ENCODE measurements around the gene SMCO1. TPM values are rescaled to one million over a fixed set of nuclear protein-coding genes. Genes with fewer than 3 reads are reported as not detected.
"Not testable (repeated sequence)": the region's sequence is repeated elsewhere in the genome, so short reads cannot be mapped to it uniquely, and the experiment has no call there.

Gene SMCO1
- total and polyA plus RNA-seq, 2 donors (not counting 3 experiments of a cell fraction or from before 2014, with no cell fraction given): not detected

GRCh38 chr3:196552253-196552652 is 37.1 kb upstream of the SMCO1 start:
- no peak for TF ChIP-seq POLR2AphosphoS5 (IDR thresholded peaks at IDR 0.05; ENCODE audit: insufficient read depth, low read depth, low read length)
- no peak for TF ChIP-seq MYC (IDR thresholded peaks at IDR 0.05; ENCODE audit: low read depth, low read length)
- TF ChIP-seq FOS (IDR thresholded peaks at IDR 0.05; ENCODE audit: borderline replicate concordance, insufficient read depth, low read length): no peak
- TF ChIP-seq, protein P1, sequence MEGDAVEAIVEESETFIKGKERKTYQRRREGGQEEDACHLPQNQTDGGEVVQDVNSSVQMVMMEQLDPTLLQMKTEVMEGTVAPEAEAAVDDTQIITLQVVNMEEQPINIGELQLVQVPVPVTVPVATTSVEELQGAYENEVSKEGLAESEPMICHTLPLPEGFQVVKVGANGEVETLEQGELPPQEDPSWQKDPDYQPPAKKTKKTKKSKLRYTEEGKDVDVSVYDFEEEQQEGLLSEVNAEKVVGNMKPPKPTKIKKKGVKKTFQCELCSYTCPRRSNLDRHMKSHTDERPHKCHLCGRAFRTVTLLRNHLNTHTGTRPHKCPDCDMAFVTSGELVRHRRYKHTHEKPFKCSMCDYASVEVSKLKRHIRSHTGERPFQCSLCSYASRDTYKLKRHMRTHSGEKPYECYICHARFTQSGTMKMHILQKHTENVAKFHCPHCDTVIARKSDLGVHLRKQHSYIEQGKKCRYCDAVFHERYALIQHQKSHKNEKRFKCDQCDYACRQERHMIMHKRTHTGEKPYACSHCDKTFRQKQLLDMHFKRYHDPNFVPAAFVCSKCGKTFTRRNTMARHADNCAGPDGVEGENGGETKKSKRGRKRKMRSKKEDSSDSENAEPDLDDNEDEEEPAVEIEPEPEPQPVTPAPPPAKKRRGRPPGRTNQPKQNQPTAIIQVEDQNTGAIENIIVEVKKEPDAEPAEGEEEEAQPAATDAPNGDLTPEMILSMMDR (IDR thresholded peaks at IDR 0.05; ENCODE audit: extremely low read depth in 1 of 2, insufficient read depth in 1 of 2, low read depth in 1 of 2, low read length in 2 of 2): no peak
- no peak for TF ChIP-seq GATA2 (IDR thresholded peaks at IDR 0.05; ENCODE audit: insufficient read depth, insufficient read length, low read depth, low read length)
- TF ChIP-seq JUN (IDR thresholded peaks at IDR 0.05; ENCODE audit: borderline replicate concordance, insufficient read depth, insufficient read length, low read depth): no peak
- TF ChIP-seq POLR2A (IDR thresholded peaks at IDR 0.05; ENCODE audit: low read depth, low read length): no peak
- TF ChIP-seq, protein P2, sequence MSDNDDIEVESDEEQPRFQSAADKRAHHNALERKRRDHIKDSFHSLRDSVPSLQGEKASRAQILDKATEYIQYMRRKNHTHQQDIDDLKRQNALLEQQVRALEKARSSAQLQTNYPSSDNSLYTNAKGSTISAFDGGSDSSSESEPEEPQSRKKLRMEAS (IDR thresholded peaks at IDR 0.05; ENCODE audit: insufficient read depth, insufficient read length): no peak
- TF ChIP-seq EZH2 (IDR thresholded peaks at IDR 0.05; ENCODE audit: borderline replicate concordance, low read depth, low read length, severe bottlenecking): no peak
- CTCF ChIA-PET: interaction anchor here (1.8 kb wide), 1 partner anchor 23 kb away, joined by 4 read pairs; no protein-coding TSS in a partner anchor
- FAIRE-seq (no peak), DNase-seq (ENCODE audit: low read depth, low spot score) (no peak)
- POLR2A ChIA-PET: no interaction called here
- intact Hi-C loops (cut with micrococcal nuclease): no loop called here
- Histone ChIP-seq H3K4me2 (ENCODE audit: insufficient read depth, low read length) (no peak overlapping the region), H3K9me3 (replicated peaks; ENCODE audit: control insufficient read depth, insufficient read depth, low read length) (peaks cover 2% of the 10 kb centered on the region), H3K9ac (replicated peaks; ENCODE audit: extremely low read depth, insufficient read depth, low read length) (no peak overlapping the region), H3K4me1 (ENCODE audit: control insufficient read depth, extremely low read depth, insufficient read depth, low read length) (peaks cover 14% of the 10 kb centered on the region), H3K4me3 (replicated peaks in 1 of 3; ENCODE audit: insufficient read depth in 1 of 3, low read depth in 1 of 3, low read length in 3 of 3) (no peak overlapping the region), H3K27ac (ENCODE audit: insufficient read depth, low read depth, low read length) (no peak overlapping the region), H2AFZ (ENCODE audit: low read depth, low read length) (no peak overlapping the region), H4K20me1 (replicated peaks; ENCODE audit: control insufficient read depth, extremely low read depth, insufficient read depth, low read length) (no peaks in the 10 kb centered on the region), H3K36me3 (ENCODE audit: control insufficient read depth in 2 of 2, extremely low read depth in 1 of 2, insufficient read depth in 2 of 2, low read length in 2 of 2) (no peaks in the 10 kb centered on the region), H3K79me2 (ENCODE audit: control insufficient read depth, insufficient read depth, low read length) (no peaks in the 10 kb centered on the region), H3K9me1 (replicated peaks; ENCODE audit: control insufficient read depth, extremely low read depth, insufficient read depth, low read length) (no peaks in the 10 kb centered on the region), H3K27me3 (ENCODE audit: control insufficient read depth in 2 of 2, insufficient read depth in 2 of 2, low read length in 2 of 2) (no peaks in the 10 kb centered on the region)
- no TSS peak for BruUV-seq (replicated peaks)
- dilution Hi-C loops (cut with MboI; ENCODE audit: extremely low pct_ligation_motif_present, low sequenced_read_pairs): no loop called here

GRCh38 chr3:196550172-196550571 is 35.0 kb upstream of the SMCO1 start:
- H3K4me1 ChIP-seq (ENCODE audit: control insufficient read depth, extremely low read depth, insufficient read depth, low read length); H4K20me1 ChIP-seq (replicated peaks; ENCODE audit: control insufficient read depth, extremely low read depth, insufficient read depth, low read length); BruUV-seq (replicated peaks); H3K79me2 ChIP-seq (ENCODE audit: control insufficient read depth, insufficient read depth, low read length); H3K27me3 ChIP-seq (ENCODE audit: control insufficient read depth in 2 of 2, insufficient read depth in 2 of 2, low read length in 2 of 2); H3K4me2 ChIP-seq (ENCODE audit: insufficient read depth, low read length); H2AFZ ChIP-seq (ENCODE audit: low read depth, low read length); H3K9me3 ChIP-seq (replicated peaks; ENCODE audit: control insufficient read depth, insufficient read depth, low read length); H3K36me3 ChIP-seq (ENCODE audit: control insufficient read depth in 2 of 2, extremely low read depth in 1 of 2, insufficient read depth in 2 of 2, low read length in 2 of 2); H3K9me1 ChIP-seq (replicated peaks; ENCODE audit: control insufficient read depth, extremely low read depth, insufficient read depth, low read length); intact Hi-C loops (cut with micrococcal nuclease); POLR2A ChIA-PET; DNase-seq (ENCODE audit: low read depth, low spot score); FAIRE-seq; H3K27ac ChIP-seq (ENCODE audit: insufficient read depth, low read depth, low read length); dilution Hi-C loops (cut with MboI; ENCODE audit: extremely low pct_ligation_motif_present, low sequenced_read_pairs); H3K9ac ChIP-seq (replicated peaks; ENCODE audit: extremely low read depth, insufficient read depth, low read length); H3K4me3 ChIP-seq (replicated peaks in 1 of 3; ENCODE audit: insufficient read depth in 1 of 3, low read depth in 1 of 3, low read length in 3 of 3): not testable (repeated sequence)
- CTCF ChIA-PET: interaction anchor here (1.2 kb wide), 1 partner anchor 11 kb away, joined by 4 read pairs; no protein-coding TSS in a partner anchor

- H3K9me3 ChIP-seq (replicated peaks; ENCODE audit: control insufficient read depth, insufficient read depth, low read length); H3K36me3 ChIP-seq (ENCODE audit: control insufficient read depth in 2 of 2, extremely low read depth in 1 of 2, insufficient read depth in 2 of 2, low read length in 2 of 2); H3K79me2 ChIP-seq (ENCODE audit: control insufficient read depth, insufficient read depth, low read length); H3K27ac ChIP-seq (ENCODE audit: insufficient read depth, low read depth, low read length); H2AFZ ChIP-seq (ENCODE audit: low read depth, low read length); H3K4me2 ChIP-seq (ENCODE audit: insufficient read depth, low read length); dilution Hi-C loops (cut with MboI; ENCODE audit: extremely low pct_ligation_motif_present, low sequenced_read_pairs); H4K20me1 ChIP-seq (replicated peaks; ENCODE audit: control insufficient read depth, extremely low read depth, insufficient read depth, low read length); FAIRE-seq; intact Hi-C loops (cut with micrococcal nuclease); POLR2A ChIA-PET; DNase-seq (ENCODE audit: low read depth, low spot score); BruUV-seq (replicated peaks); H3K9me1 ChIP-seq (replicated peaks; ENCODE audit: control insufficient read depth, extremely low read depth, insufficient read depth, low read length); H3K4me1 ChIP-seq (ENCODE audit: control insufficient read depth, extremely low read depth, insufficient read depth, low read length); H3K27me3 ChIP-seq (ENCODE audit: control insufficient read depth in 2 of 2, insufficient read depth in 2 of 2, low read length in 2 of 2); H3K9ac ChIP-seq (replicated peaks; ENCODE audit: extremely low read depth, insufficient read depth, low read length); H3K4me3 ChIP-seq (replicated peaks in 1 of 3; ENCODE audit: insufficient read depth in 1 of 3, low read depth in 1 of 3, low read length in 3 of 3): not testable (repeated sequence)
- CTCF ChIA-PET: interaction anchor here (1.2 to 2.8 kb wide), 2 partner anchors 10 to 14 kb away, joined by 4 to 8 read pairs; no protein-coding TSS in a partner anchor
Measured at GRCh38 chr3:196549312-196549711, 34.2 kb upstream of the SMCO1 start.

All from endothelial cell of umbilical vein (primary cell).